Measurements from ENCODE around the gene GAS2L1.

- TF ChIP-seq CTCF (IDR thresholded peaks at IDR 0.05) (no peak), POLR2A (IDR thresholded peaks at IDR 0.05) (no peak), POLR2AphosphoS5 (IDR thresholded peaks at IDR 0.05) (no peak)
These were observed 41.1 kb upstream of the GAS2L1 start for GRCh38 chr22:29265305-29265704.

Data from stomach (tissue), 4 donors.